Stimulated activated naive B cell treated with anti-CD40 and anti-IgM and Interleukin-4, amounts not matched to agents 10 μg/mL and 1 μg/mL and 100 μg/mL, for 72 hours (primary cell): ENCODE measurements around the gene ZSCAN20.

Experiments used
- ATAC-seq, 2 donors: fragments of 150-1000 bp; cut with Tn5 transposase; replicated peaks; 2 replicates each; pipeline ENCODE4 v1.10.0; 2021; ENCODE audit warnings: moderate library complexity in 1 of 2
- DNase-seq: peaks from one replicate; pipeline ENCODE4 v3.0.0; 2021
- H3K27ac Mint-ChIP-seq: one replicate; pipeline ENCODE4 v1.8.0; 2022; ENCODE audit warnings: mild to moderate bottlenecking, mixed read lengths
- H3K27me3 Mint-ChIP-seq, 2 donors: one replicate each; pipeline ENCODE4 v1.8.0; 2022; ENCODE audit warnings: mixed read lengths in 2 of 2
- H3K36me3 Mint-ChIP-seq, 2 donors: one replicate each; pipeline ENCODE4 v1.8.0; 2022; ENCODE audit warnings: mixed read lengths in 2 of 2, mild to moderate bottlenecking in 1 of 2
- H3K4me1 Mint-ChIP-seq, 2 donors: one replicate each; pipeline ENCODE4 v1.8.0; 2022; ENCODE audit warnings: mixed read lengths in 2 of 2, mild to moderate bottlenecking in 1 of 2
- H3K4me3 Mint-ChIP-seq, 2 donors: one replicate each; pipeline ENCODE4 v1.8.0; 2022; ENCODE audit warnings: mild to moderate bottlenecking in 2 of 2, mixed read lengths in 2 of 2, moderate library complexity in 1 of 2
- H3K9me3 Mint-ChIP-seq, 2 donors: one replicate each; pipeline ENCODE4 v1.8.0; 2022; ENCODE audit warnings: mixed read lengths in 2 of 2, mild to moderate bottlenecking in 1 of 2

Gene ZSCAN20

DNA sequence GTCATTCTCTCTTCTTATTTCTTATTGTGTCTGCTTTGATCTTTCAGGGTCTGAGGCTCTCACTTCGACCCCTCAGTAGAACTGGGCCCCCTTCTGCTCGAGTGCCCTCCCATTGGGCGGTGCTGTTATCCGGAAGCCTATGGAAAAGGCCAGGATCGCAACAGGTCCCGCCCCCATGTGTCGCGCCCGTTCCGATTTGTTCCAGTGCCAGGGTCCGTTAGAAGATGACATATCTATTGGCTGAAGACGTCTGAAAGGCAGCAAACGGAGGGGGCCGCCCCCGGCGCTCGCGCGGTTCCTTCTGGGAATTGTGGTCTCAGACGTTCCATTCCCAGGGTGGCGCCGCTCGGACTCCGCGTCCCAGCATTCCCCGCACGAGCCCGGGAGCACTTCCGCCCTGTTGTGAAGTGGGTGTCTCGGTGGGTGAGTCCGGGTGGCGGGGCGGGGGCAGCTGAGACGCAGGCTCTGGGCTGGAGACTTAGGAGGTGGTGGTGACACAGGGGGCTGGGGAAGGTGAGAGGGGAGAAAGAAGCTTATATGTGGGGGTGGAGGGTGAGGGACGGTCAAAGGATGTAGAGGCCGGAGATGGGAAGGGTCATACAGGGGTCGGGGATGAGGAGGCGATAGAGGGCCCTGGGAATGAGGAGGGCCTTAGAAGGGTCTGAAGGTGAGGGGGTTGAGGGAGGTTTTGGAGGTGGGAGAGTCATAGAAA, at the start of gene ZSCAN20:
Gene ZSCAN20, plus strand, starts transcription at position 377 of the 712 bp plus-strand sequence. CDS start 6,644 bp downstream, outside the sequence.
- H3K4me1 Mint-ChIP-seq, result peaks cover 12 to 29% of the 10 kb centered on the region in 2 donors
- H3K27me3 Mint-ChIP-seq, result no peaks in the 10 kb centered on the region
- peak; percentile 91 to 94 for ATAC-seq
- no peaks in the 10 kb centered on the region for H3K36me3 Mint-ChIP-seq
- peak within 1 kb of the TSS; percentile 87 to 90 for H3K4me3 Mint-ChIP-seq
- peak within 1 kb of the TSS; percentile 88 for H3K27ac Mint-ChIP-seq
- no peaks in the 10 kb centered on the region for H3K9me3 Mint-ChIP-seq
- DNase-seq, result peak; percentile 92

DNA sequence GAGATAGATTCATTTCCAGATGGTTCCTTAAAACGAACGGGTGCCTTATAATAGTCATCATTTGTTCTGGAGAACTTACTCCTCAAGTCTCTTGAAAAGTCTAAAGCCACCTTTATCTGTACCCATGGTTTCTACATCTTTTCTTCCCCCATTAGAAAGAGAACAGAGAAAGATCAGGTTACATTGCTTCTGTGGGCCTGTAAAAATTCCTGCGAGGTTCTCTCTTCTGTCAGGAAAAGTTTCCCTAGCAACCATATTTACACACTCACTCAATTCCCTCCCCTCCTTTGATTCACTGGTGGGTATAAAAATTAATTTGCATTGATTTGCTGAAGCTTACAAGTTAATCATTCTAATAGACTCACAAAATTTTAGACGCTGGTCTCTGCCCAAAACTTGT, 48.2 kb upstream of the ZSCAN20 start:
- no peak overlapping the region for H3K4me3 Mint-ChIP-seq
- H3K9me3 Mint-ChIP-seq, result no peaks in the 10 kb centered on the region
- H3K4me1 Mint-ChIP-seq, result peaks cover 8% of the 10 kb centered on the region in 2 donors
- ATAC-seq (no peak), DNase-seq (no peak)
- H3K27me3 Mint-ChIP-seq, result peaks cover 16 to 17% of the 10 kb centered on the region in 2 donors
- no peaks in the 10 kb centered on the region for H3K36me3 Mint-ChIP-seq
- H3K27ac Mint-ChIP-seq, result no peak overlapping the region

DNA sequence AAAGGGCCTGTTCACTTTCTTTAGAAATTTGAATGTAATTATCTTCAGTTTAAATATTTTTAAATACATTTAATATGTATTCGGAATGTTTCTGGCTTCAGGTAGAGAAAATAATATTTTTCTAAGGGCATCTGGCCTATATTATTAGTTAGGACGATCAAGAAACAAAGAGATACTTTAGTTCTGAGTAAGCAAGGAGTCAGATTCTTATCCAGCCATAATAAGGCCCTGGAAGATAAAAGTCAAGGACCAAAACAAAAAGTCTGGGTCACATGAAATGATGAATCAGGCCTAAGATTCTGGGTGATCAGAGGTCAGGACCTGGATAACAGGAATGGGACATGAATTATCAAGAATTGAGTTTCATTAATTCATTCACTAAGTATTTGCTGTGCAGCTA, 47.8 kb upstream of the ZSCAN20 start:
- Mint-ChIP-seq H3K4me1 (peaks cover 8% of the 10 kb centered on the region in 2 donors), H3K9me3 (no peaks in the 10 kb centered on the region), H3K36me3 (no peaks in the 10 kb centered on the region), H3K27me3 (peaks cover 16 to 17% of the 10 kb centered on the region in 2 donors), H3K27ac (no peak overlapping the region), H3K4me3 (no peak overlapping the region)
- DNase-seq, result no peak
- no peak for ATAC-seq

DNA sequence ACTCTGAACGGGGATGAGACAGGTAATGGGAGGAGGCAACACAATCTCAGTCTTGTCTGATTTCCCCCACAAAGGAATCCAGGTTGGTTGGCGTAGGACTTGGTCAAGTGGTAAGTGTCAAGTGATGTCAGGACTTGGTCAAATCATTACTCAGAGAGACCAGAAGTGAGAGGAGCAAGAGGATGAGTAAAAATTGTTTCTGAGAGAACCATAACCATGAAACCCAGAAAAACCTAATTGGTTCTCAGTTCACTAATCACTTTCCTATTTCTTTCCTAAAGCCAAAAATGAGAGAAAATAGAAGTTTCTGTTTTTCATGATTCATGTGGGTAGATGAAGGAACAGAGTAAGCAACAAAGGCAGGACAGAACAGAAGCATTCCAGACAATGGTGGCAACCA, 46.5 kb upstream of the ZSCAN20 start:
- H3K36me3 Mint-ChIP-seq, result no peaks in the 10 kb centered on the region
- H3K27me3 Mint-ChIP-seq, result peaks cover 16 to 17% of the 10 kb centered on the region in 2 donors
- DNase-seq, result no peak
- H3K4me1 Mint-ChIP-seq, result peaks cover 8 to 11% of the 10 kb centered on the region in 2 donors
- H3K4me3 Mint-ChIP-seq, result no peak overlapping the region
- no peaks in the 10 kb centered on the region for H3K9me3 Mint-ChIP-seq
- no peak overlapping the region for H3K27ac Mint-ChIP-seq
- peak; percentile 47 to 64 for ATAC-seq

DNA sequence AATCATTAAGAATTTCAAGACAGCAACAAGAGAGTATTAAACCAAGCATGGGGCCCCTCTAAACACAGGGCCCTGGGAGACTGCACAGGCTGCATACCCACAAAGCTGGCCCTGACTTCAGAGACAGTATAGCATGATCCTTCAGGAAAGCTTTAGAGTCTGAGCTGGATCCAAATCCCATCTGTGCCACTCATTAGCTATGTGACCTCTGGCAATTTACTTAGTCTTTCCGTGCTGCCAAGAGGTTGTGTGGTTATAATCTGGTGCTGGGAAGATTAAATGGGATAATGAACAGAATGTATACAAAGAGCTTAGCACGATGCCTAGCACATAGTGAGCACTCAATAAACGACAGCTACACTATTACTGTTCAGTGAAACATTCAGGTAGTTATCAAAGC, 45.5 kb upstream of the ZSCAN20 start:
- H3K36me3 Mint-ChIP-seq, result no peaks in the 10 kb centered on the region
- peaks cover 12 to 16% of the 10 kb centered on the region in 2 donors for H3K27me3 Mint-ChIP-seq
- no peak overlapping the region for H3K4me3 Mint-ChIP-seq
- no peak overlapping the region for H3K27ac Mint-ChIP-seq
- DNase-seq, result no peak
- no peak for ATAC-seq
- peaks cover 8 to 9% of the 10 kb centered on the region in 2 donors for H3K4me1 Mint-ChIP-seq
- no peaks in the 10 kb centered on the region for H3K9me3 Mint-ChIP-seq

DNA sequence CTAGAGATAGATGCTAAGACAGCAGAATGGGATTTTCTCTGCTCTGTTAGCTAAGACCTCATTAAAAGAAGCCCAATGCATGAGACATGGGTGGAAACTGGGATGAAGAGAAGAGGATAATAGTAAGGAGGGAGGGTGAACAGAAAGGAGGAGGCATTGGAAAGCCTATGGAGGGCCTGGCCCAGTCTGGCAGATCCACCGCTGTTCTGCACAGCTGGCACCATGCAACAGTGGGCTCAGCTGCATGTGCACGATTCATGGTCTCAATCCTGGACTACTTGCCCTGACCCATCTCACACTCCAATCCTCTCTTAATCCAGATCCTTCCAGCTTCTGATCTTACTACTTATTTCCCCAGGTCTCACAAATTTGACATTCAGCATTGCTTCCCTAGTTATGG, 43.8 kb upstream of the ZSCAN20 start:
- ATAC-seq (no peak), DNase-seq (no peak)
- Mint-ChIP-seq H3K27ac (no peak overlapping the region), H3K9me3 (no peaks in the 10 kb centered on the region), H3K4me1 (peaks cover 8 to 9% of the 10 kb centered on the region in 2 donors), H3K4me3 (no peak overlapping the region), H3K36me3 (no peaks in the 10 kb centered on the region), H3K27me3 (peaks cover 4 to 9% of the 10 kb centered on the region in 2 donors)

DNA sequence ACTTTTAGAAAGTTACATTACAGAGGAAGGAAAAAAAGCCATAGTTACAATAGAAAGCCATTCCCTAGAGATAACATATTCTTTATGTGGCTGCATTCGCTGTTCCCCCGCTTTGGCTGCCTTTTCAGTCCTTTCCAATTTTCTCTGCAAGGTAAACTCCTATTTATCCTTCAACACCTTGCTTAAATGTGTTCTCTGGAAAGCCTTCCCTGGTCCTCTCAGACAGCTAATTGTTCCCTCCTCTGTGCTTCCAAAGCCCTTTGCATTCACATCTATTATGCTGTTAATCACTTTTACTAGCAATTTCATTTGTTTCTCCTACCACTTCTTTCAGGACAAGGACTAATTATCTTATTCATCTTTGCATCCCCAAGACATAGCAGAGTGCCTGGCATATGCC, 43.1 kb upstream of the ZSCAN20 start:
- Mint-ChIP-seq H3K4me3 (no peak overlapping the region), H3K4me1 (peaks cover 8 to 9% of the 10 kb centered on the region in 2 donors), H3K9me3 (no peaks in the 10 kb centered on the region), H3K27ac (no peak overlapping the region), H3K27me3 (peaks cover 4 to 9% of the 10 kb centered on the region in 2 donors), H3K36me3 (no peaks in the 10 kb centered on the region)
- no peak for DNase-seq
- no peak for ATAC-seq

DNA sequence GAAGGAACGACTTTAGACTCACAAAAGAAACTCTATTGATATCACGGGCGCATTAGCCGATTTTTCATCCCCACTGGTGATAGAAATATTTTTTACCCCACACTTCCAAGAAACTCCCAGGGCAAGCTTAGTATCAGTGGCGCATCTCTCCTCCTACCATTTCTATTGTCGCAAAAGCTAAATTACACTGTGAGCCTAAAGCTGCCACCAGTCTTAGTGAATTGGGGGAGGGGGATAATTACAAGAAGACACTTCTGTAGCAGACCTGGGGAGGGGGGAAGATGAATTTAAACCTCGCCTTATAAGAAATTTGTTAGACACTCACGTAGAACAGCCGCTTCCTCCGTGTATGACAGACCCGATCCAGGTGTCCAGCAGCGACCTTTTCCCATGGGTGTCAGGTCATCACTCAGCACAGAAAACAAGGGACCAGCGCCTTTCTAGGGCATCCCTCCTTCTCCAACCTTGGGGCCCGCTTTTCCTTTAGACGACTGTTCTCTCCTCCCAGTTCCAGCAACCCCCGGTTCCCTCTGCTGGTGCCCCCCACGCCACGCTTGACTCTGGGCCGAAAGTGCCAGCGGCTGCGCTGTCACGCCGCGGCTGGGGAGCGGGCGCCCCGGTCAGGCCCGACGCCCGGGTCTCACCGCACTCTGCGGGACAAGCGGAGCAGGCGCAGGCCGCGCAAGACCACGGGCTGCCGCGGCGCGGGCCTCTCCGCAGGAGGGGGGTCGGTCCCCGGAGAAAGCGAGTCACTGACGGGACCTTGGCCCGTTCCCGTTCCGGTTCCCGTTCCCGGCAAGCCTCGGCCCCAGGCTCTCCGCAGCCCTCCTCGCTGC, 42.4 kb upstream of the ZSCAN20 start:
- no peak overlapping the region for H3K27ac Mint-ChIP-seq
- H3K36me3 Mint-ChIP-seq, result no peaks in the 10 kb centered on the region
- peak; percentile 8 to 18 for ATAC-seq
- peaks cover 8 to 9% of the 10 kb centered on the region in 2 donors for H3K4me1 Mint-ChIP-seq
- no peaks in the 10 kb centered on the region for H3K9me3 Mint-ChIP-seq
- peak overlapping the region in 1 of 2 donors; percentile 71 for H3K4me3 Mint-ChIP-seq
- H3K27me3 Mint-ChIP-seq, result peaks cover 4 to 9% of the 10 kb centered on the region in 2 donors
- DNase-seq, result peak; percentile 2

DNA sequence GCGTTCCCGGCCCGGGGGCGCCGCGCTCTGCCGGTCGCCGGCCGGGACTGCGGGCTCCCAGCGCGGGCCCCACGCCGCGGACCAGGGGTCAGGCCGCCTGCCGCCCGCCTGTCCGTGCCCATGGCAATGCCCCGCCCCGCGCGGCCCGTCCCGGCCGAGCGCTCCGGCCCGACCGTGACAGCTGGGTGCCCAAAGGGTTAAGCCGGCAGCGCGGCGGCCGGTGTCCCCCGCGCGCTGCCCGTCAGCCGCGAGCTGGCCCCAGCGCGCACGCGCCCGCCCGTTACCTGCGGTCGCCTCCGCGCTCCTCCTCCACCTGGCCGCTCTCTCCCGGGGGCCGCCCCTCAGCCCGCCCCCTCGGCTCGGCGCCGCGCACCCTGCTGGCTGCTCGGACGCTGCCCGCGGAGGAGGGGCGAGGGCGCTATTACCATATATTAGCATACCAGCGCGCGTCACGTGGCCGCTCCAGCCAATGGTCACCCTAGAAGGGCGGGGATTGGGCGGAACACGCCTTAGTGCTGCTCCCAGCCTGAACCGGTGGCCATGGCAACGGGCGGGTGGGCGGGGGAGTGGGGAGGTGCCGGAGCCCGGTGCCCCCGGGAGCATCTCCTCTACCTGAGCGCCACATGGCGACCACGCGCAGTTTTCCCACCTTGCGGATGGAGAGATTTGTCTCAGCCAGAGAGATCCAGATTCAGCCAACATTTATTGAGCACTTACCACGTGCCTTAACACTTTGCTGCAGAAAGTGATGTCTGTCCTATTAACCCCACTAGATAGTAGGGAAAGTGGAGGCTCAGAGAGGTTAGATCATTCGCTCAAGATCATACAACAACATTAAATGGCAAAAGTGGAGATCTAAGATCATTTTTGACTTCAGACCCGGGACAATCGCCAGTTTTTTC, 41.5 kb upstream of the ZSCAN20 start, which contains the start of gene PHC2:
Gene PHC2, minus strand, starts transcription at position 404 of the 902 bp plus-strand sequence. CDS start 55,556 bp downstream, outside the sequence.
- Mint-ChIP-seq H3K9me3 (no peaks in the 10 kb centered on the region), H3K27me3 (peaks cover under 1 to 4% of the 10 kb centered on the region in 2 donors), H3K27ac (no peak within 1 kb of the TSS), H3K36me3 (no peaks in the 10 kb centered on the region), H3K4me3 (peak within 1 kb of the TSS; percentile 71 to 78), H3K4me1 (peaks cover 3 to 6% of the 10 kb centered on the region in 2 donors)
- peak; percentile 90 for DNase-seq
- ATAC-seq, result peak; percentile 98

DNA sequence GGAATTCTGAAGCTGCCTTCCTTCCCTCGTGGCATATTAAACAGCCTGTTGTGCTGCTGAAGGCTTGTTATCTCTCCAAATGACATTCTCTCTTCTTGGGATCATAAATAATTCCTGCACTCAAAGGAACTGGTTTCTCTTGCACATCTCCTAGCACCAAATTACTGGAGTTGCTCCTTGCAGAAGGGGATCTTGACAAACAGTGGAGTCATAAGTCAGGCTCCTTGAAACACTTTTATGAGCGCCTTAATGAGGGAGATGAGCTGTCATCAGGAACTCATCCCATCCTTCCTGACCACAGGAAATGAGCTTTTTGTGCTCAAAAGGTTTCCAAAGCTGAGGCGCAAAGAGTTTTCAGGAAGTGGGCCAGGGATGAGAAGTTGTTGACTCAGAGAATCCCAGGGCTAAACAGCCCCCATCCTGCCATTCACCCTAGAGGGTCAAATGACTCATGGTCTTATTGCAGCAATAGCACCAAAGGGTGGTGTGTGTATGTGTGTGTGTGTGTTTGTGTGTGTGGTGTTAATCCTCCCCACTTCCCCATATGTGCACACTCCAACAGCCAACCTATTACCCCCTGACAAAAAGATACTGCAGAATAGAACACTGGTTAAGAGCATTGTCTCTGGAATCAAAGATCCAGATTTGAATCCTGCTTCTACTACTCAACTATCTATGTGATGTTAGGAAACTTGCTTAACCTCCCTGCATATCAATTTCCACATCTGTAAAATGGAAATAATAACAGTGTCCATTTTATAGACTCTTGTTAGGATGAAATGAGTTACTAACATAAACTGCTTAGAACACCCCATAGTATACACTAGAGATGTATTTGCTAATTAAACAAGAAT, 38.7 kb upstream of the ZSCAN20 start:
- H3K9me3 Mint-ChIP-seq, result no peaks in the 10 kb centered on the region
- no peaks in the 10 kb centered on the region for H3K36me3 Mint-ChIP-seq
- H3K27ac Mint-ChIP-seq, result no peak overlapping the region
- no peak for ATAC-seq
- H3K27me3 Mint-ChIP-seq, result peaks cover 5% of the 10 kb centered on the region in 2 donors
- H3K4me1 Mint-ChIP-seq, result peaks cover 0 to 3% of the 10 kb centered on the region in 2 donors
- no peak overlapping the region for H3K4me3 Mint-ChIP-seq
- DNase-seq, result no peak

DNA sequence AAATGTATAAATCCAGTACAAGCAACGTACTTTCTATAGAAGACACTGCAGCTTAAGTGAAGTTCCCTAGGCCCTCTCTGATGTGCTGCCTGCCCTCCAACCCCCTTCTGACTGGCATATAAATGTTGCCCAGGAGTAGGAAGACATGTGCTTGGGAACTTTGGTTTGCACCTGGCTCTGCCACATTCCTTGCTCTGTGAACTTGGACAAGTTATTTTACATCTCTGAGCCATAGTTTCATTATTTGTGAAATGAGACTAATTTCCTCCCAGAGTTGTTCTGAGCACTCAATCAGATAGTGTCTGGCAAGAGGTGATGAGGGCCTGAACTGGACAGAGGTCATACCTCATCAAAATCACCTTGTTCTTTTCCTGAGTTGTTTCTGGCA, 38.1 kb upstream of the ZSCAN20 start:
- Mint-ChIP-seq H3K4me1 (peaks cover 0 to 3% of the 10 kb centered on the region in 2 donors), H3K9me3 (no peaks in the 10 kb centered on the region), H3K4me3 (no peak overlapping the region), H3K36me3 (no peaks in the 10 kb centered on the region), H3K27me3 (peaks cover 5% of the 10 kb centered on the region in 2 donors), H3K27ac (no peak overlapping the region)
- no peak for DNase-seq
- no peak for ATAC-seq

DNA sequence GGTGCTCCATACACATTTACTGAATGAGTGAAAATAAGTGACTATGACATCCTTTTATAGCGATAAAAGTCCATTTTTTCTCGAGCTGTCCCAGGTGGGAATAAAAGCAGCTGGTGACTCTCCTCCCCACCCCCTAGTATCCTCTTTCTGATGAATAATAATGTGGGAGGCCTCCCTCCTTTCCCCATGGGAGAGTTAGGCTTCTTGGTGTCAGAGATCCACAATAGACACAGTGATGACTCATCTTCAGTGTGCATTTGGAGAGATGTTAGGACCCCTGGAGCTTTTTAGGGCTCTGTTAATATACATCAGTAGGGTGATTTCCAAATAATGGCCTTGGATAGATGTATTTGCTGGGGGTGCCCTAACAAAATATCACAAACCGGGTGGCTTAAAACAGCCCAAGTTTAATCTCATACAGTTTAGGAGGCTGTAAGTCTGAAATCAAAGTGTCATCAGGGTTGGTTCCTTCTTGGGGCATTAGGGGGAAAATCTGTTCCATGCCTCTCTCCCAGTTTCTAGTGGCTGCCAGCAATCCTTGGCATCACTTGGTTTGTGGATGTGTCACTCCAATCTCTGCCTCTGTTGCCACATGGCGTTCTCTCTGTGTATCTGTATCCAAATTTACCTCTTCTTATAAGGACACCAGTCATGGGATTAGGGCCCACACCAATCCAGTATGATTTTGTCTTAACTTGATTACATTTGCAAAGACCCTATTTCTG, 37.2 kb upstream of the ZSCAN20 start:
- Mint-ChIP-seq H3K4me1 (no peaks in the 10 kb centered on the region), H3K36me3 (no peaks in the 10 kb centered on the region), H3K27ac (no peak overlapping the region), H3K27me3 (peaks cover 5 to 8% of the 10 kb centered on the region in 2 donors), H3K4me3 (no peak overlapping the region), H3K9me3 (no peaks in the 10 kb centered on the region)
- ATAC-seq (no peak), DNase-seq (no peak)
